Naive thymus-derived CD4-positive, alpha-beta T cell (primary cell): ENCODE results near the gene C11orf97. TPM values are rescaled to one million over a fixed set of nuclear protein-coding genes. Genes with fewer than 3 reads are reported as not detected.
"Not testable (repeated sequence)": the region's sequence is repeated elsewhere in the genome, so short reads cannot be mapped to it uniquely, and the experiment has no call there.

ENCODE experiments used
- ATAC-seq: fragments of 150-1000 bp; cut with Tn5 transposase; 2 replicates; pipeline ENCODE4 v1.10.0; 2021; ENCODE audit warnings: mild to moderate bottlenecking, moderate library complexity
- CTCF ChIA-PET: fragments of 350-600 bp; sonication (Branson Sonifier 250); formaldehyde crosslinking; loops from one replicate; lab custom pipeline; 2021; ENCODE audit warnings: antibody characterized with exemption; lab: Charles Lee
- POLR2A ChIA-PET: fragments of 350-600 bp; sonication (Branson Sonifier 250); formaldehyde crosslinking; loops from one replicate; lab custom pipeline; 2021; ENCODE audit warnings: antibody characterized with exemption, inconsistent platforms; lab: Charles Lee
- DNase-seq, 9 donors: peaks; one replicate each; pipeline versions ENCODE4 v3.0.0 to v3.0.0-alpha.2; 2020 to 2022; ENCODE audit warnings: mixed read lengths in 1 of 9
- H3K27ac ChIP-seq: one replicate; pipeline ENCODE4 v1.7.0; 2013; ENCODE audit warnings: mild to moderate bottlenecking, low read depth, low read length, moderate library complexity
- H3K27me3 ChIP-seq, 2 donors: one replicate each; pipeline ENCODE4 v1.7.0; 2013; ENCODE audit warnings: low read length in 2 of 2, mild to moderate bottlenecking in 2 of 2, moderate library complexity in 2 of 2; ENCODE audit not compliant: control insufficient read depth in 2 of 2, insufficient read depth in 2 of 2
- H3K36me3 ChIP-seq, 3 experiments: 1 replicate in 2 of 3; 2 replicates in 1 of 3; pipeline ENCODE4 v1.7.0; 2013; ENCODE audit warnings: low read length in 3 of 3, mild to moderate bottlenecking in 3 of 3, moderate library complexity in 1 of 3; ENCODE audit not compliant: insufficient read depth in 3 of 3, control insufficient read depth in 2 of 3
- H3K4me1 ChIP-seq, 2 donors: one replicate each; pipeline ENCODE4 v1.7.0; 2013; ENCODE audit warnings: low read length in 2 of 2, mild to moderate bottlenecking in 2 of 2, moderate library complexity in 1 of 2; ENCODE audit not compliant: control insufficient read depth in 2 of 2, insufficient read depth in 2 of 2
- H3K4me3 ChIP-seq: 2 replicates; pipeline ENCODE4 v1.7.0; 2013; ENCODE audit warnings: mild to moderate bottlenecking, low read length
- H3K9me3 ChIP-seq, 3 experiments: 1 replicate in 2 of 3; 2 replicates in 1 of 3; pipeline ENCODE4 v1.7.0; 2013; ENCODE audit warnings: low read length in 3 of 3; ENCODE audit not compliant: control insufficient read depth in 2 of 3
- H3K27ac Mint-ChIP-seq, 9 donors: one replicate each; pipeline ENCODE4 v1.8.0; 2020 to 2022; ENCODE audit warnings: mixed read lengths in 9 of 9, mild to moderate bottlenecking in 8 of 9, moderate library complexity in 5 of 9, inconsistent platforms in 2 of 9
- H3K27me3 Mint-ChIP-seq, 5 donors: one replicate each; pipeline ENCODE4 v1.8.0; 2021 to 2022; ENCODE audit warnings: mixed read lengths in 5 of 5, mild to moderate bottlenecking in 1 of 5
- H3K36me3 Mint-ChIP-seq, 5 donors: one replicate each; pipeline ENCODE4 v1.8.0; 2020 to 2022; ENCODE audit warnings: mixed read lengths in 5 of 5, mild to moderate bottlenecking in 3 of 5, inconsistent platforms in 1 of 5
- H3K4me1 Mint-ChIP-seq, 7 donors: one replicate each; pipeline ENCODE4 v1.8.0; 2020 to 2022; ENCODE audit warnings: mixed read lengths in 7 of 7, mild to moderate bottlenecking in 3 of 7, inconsistent platforms in 1 of 7
- H3K4me3 Mint-ChIP-seq, 10 donors: one replicate each; pipeline ENCODE4 v1.8.0; 2020 to 2022; ENCODE audit warnings: mild to moderate bottlenecking in 10 of 10, mixed read lengths in 10 of 10, moderate library complexity in 6 of 10, inconsistent platforms in 2 of 10
- H3K9me3 Mint-ChIP-seq, 11 donors: one replicate each; pipeline ENCODE4 v1.8.0; 2020 to 2022; ENCODE audit warnings: mixed read lengths in 11 of 11, mild to moderate bottlenecking in 4 of 11, inconsistent platforms in 1 of 11, moderate library complexity in 1 of 11
- intact Hi-C, 2 donors: fragments of 100-400 bp; cut with micrococcal nuclease; formaldehyde crosslinking; loops; one replicate each; pipeline ENCODE4 v1.15.1; 2023
- polyA plus RNA-seq, 2 donors: library from polyadenylated mRNA; unstranded; fragments of 300-500 nt; fragmentation: Illumina TruSeq; gene quantifications; one replicate each; pipeline ENCODE4 v1.2.3, GENCODE V29; 2021
- total RNA-seq, 6 experiments: library from RNA in 5 of 6; stranded (reverse) in 5 of 6; gene quantifications; 1 replicate in 5 of 6; 2 replicates in 1 of 6; pipeline ENCODE4 v1.2.3 and lab custom pipeline; 2021 to 2026

The C11orf97 gene
- total and polyA plus RNA-seq, 7 experiments from 2014 or later = not detected

DNA sequence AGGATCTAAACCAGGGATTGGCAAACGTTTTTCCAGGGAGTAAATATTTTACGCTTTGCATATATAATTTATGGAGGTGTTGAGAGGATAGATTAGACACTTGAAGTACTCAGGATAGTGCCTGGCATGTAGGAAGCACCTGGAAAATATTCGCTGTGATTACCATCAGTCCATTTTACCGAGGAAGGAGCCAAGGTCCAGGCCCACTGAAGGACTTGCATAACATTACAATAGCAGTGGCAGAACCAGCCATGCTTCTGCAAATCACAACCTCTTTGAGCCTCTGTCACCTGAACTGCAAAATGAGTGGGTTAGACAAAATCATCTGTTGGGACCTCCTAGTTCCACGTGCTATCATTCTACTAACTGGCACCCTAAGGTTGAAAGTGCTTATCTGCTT is 36.9 kb downstream of the C11orf97 start:
- Histone ChIP-seq H3K4me3 (no peak overlapping the region), H3K27me3 (no peaks in the 10 kb centered on the region), H3K9me3 (no peaks in the 10 kb centered on the region), H3K4me1 (peaks cover 16 to 24% of the 10 kb centered on the region in 2 donors), H3K27ac (no peak overlapping the region), H3K36me3 (no peaks in the 10 kb centered on the region)
- no peak overlapping the region for H3K27ac Mint-ChIP-seq
- POLR2A ChIA-PET = no interaction called here
- DNase-seq (no peak), ATAC-seq (no peak)
- intact Hi-C loops = no loop called here
- H3K9me3 Mint-ChIP-seq = no peaks in the 10 kb centered on the region
- peaks cover 27 to 50% (median 43%) of the 10 kb centered on the region in 7 donors for H3K4me1 Mint-ChIP-seq
- H3K4me3 Mint-ChIP-seq = no peak overlapping the region
- H3K27me3 Mint-ChIP-seq = no peaks in the 10 kb centered on the region
- peaks cover 0 to 19% (median 0%) of the 10 kb centered on the region in 5 donors for H3K36me3 Mint-ChIP-seq
- CTCF ChIA-PET = no interaction called here

- H3K4me1 ChIP-seq = peaks cover 12 to 18% of the 10 kb centered on the region in 2 donors
- peak overlapping the region in 2 of 9 donors; percentile 6 to 33 for H3K27ac Mint-ChIP-seq
Measured at GRCh38 chr11:94550513-94550912, 38.3 kb downstream of the C11orf97 start.

GRCh38 chr11:94553938-94554337 is 41.7 kb downstream of the C11orf97 start:
- ChIA-PET CTCF (no interaction called here), POLR2A (no interaction called here)
- intact Hi-C loops = no loop called here
- no peaks in the 10 kb centered on the region for H3K4me1 ChIP-seq
- ATAC-seq = no peak
- H3K36me3 Mint-ChIP-seq = peaks cover 0 to 9% (median 4%) of the 10 kb centered on the region in 5 donors
- no peak for DNase-seq
- no peaks in the 10 kb centered on the region for H3K9me3 ChIP-seq
- no peaks in the 10 kb centered on the region for H3K27me3 ChIP-seq
- H3K27me3 Mint-ChIP-seq = no peaks in the 10 kb centered on the region
- H3K4me1 Mint-ChIP-seq = peaks cover 8 to 19% (median 15%) of the 10 kb centered on the region in 7 donors
- H3K4me3 Mint-ChIP-seq = no peak overlapping the region
- H3K27ac ChIP-seq = no peak overlapping the region
- no peak overlapping the region for H3K27ac Mint-ChIP-seq
- no peaks in the 10 kb centered on the region for H3K9me3 Mint-ChIP-seq
- H3K4me3 ChIP-seq = no peak overlapping the region
- H3K36me3 ChIP-seq = no peaks in the 10 kb centered on the region

More at GRCh38 chr11:94550513-94550912, 38.3 kb downstream of the C11orf97 start:
- Histone ChIP-seq H3K36me3 (no peaks in the 10 kb centered on the region), H3K27me3 (no peaks in the 10 kb centered on the region), H3K9me3 (no peaks in the 10 kb centered on the region), H3K27ac (no peak overlapping the region), H3K4me3 (no peak overlapping the region)
- ChIA-PET POLR2A (no interaction called here), CTCF (no interaction called here)
- Mint-ChIP-seq H3K4me3 (no peak overlapping the region), H3K36me3 (peaks cover 0 to 18% (median 0%) of the 10 kb centered on the region in 5 donors), H3K9me3 (no peaks in the 10 kb centered on the region), H3K4me1 (peaks cover 26 to 45% (median 41%) of the 10 kb centered on the region in 7 donors), H3K27me3 (no peaks in the 10 kb centered on the region)
- ATAC-seq = no peak
- intact Hi-C loops = no loop called here
- DNase-seq = no peak

DNA sequence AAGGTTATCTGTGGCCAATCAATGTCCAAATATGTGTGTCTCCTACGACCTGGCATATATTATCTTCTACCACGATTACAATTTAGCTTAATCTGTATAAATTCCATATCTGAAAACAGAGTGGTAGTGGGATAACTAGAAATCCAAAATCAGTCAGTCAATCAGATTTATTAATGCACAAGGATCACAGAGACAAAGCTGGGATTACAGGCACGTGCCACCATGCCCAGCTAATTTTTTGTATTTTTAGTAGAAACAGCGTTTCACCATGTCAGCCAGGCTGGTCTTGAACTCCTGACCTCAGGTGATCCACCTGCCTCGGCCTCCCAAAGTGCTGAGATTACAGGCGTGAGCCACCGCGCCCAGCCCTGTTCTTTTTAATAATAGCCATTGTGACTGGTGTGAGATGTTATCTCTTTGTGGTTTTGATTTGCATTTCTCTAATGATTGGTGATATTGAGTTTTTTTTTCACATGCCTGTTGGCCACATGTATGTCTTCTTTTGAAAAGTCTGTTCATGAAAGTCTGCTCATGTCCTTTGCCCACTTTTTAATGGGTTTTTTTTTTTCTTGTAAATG is 43.6 kb downstream of the C11orf97 start:
- POLR2A ChIA-PET, CTCF ChIA-PET, H3K4me1 ChIP-seq: not testable (repeated sequence)

DNA sequence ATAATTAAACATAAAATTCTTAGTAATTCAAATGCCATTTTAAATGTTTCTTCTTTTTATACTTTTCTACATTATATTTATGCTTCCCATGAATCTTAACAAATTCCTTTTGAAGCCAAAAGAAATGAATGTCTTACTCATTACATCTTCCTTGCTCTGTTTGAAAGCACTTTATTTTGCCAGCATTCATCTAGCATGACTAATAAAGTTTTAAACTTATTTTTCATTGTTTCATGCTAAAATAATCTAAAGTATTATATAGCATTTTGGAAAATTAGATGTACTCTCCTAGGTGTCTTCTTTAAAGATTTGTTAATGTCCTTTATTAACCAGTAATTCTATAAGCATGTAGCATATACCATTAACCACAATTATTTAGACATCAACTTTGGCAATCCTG is 45.2 kb downstream of the C11orf97 start:
- peaks cover 0 to 8% (median 0%) of the 10 kb centered on the region in 7 donors for H3K4me1 Mint-ChIP-seq
- no peaks in the 10 kb centered on the region for H3K9me3 Mint-ChIP-seq
- POLR2A ChIA-PET = no interaction called here
- intact Hi-C loops = no loop called here
- no peaks in the 10 kb centered on the region for H3K4me1 ChIP-seq
- H3K27ac ChIP-seq = no peak overlapping the region
- H3K27ac Mint-ChIP-seq = no peak overlapping the region
- CTCF ChIA-PET = no interaction called here
- no peak for ATAC-seq
- no peaks in the 10 kb centered on the region for H3K9me3 ChIP-seq
- H3K4me3 ChIP-seq = no peak overlapping the region
- no peak for DNase-seq
- H3K36me3 Mint-ChIP-seq = peaks cover 0 to 4% (median 0%) of the 10 kb centered on the region in 5 donors
- H3K4me3 Mint-ChIP-seq = no peak overlapping the region
- H3K27me3 ChIP-seq = no peaks in the 10 kb centered on the region
- no peaks in the 10 kb centered on the region for H3K36me3 ChIP-seq
- H3K27me3 Mint-ChIP-seq = no peaks in the 10 kb centered on the region

More for the DNA sequence above, 43.6 kb downstream of the C11orf97 start:
- H3K4me3 Mint-ChIP-seq, DNase-seq, H3K9me3 Mint-ChIP-seq, H3K9me3 ChIP-seq, H3K4me3 ChIP-seq, H3K27ac ChIP-seq, H3K27me3 Mint-ChIP-seq, ATAC-seq, H3K36me3 Mint-ChIP-seq, H3K27me3 ChIP-seq, H3K4me1 Mint-ChIP-seq, H3K27ac Mint-ChIP-seq, intact Hi-C loops, H3K36me3 ChIP-seq: not testable (repeated sequence)

- ChIA-PET CTCF (no interaction called here), POLR2A (no interaction called here)
- Histone ChIP-seq H3K4me3 (no peak overlapping the region), H3K9me3 (no peaks in the 10 kb centered on the region), H3K4me1 (no peaks in the 10 kb centered on the region), H3K27me3 (no peaks in the 10 kb centered on the region), H3K36me3 (no peaks in the 10 kb centered on the region), H3K27ac (no peak overlapping the region)
- Mint-ChIP-seq H3K4me3 (no peak overlapping the region), H3K36me3 (peaks cover 0 to 4% (median 0%) of the 10 kb centered on the region in 5 donors), H3K27me3 (no peaks in the 10 kb centered on the region), H3K27ac (no peak overlapping the region), H3K9me3 (no peaks in the 10 kb centered on the region), H3K4me1 (peaks cover 0 to 8% (median 0%) of the 10 kb centered on the region in 7 donors)
- no peak for DNase-seq
- ATAC-seq = no peak
- intact Hi-C loops = no loop called here
Measured at GRCh38 chr11:94557992-94558391, 45.7 kb downstream of the C11orf97 start.

DNA sequence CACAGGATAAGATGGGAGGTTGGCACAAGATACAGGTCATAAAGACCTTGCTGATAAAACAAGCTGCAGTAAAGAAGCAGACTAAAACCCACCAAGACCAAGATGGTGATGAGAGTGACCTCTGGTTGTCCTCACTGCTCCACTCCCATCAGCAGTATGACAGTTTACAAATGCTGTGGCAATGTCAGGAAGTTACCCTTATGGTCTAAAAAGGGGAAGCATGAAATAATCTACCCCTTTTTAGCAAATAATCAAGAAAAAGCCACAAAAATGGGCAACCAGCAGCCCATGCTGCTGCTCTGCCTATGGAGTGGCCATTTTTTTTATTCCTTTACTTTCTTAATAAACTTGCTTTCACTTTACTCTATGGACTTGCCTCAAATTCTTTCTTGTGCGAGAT is 46.2 kb downstream of the C11orf97 start:
- Histone ChIP-seq H3K4me3 (no peak overlapping the region), H3K27ac (no peak overlapping the region), H3K4me1 (no peaks in the 10 kb centered on the region), H3K9me3 (no peaks in the 10 kb centered on the region), H3K27me3 (no peaks in the 10 kb centered on the region), H3K36me3 (no peaks in the 10 kb centered on the region)
- ChIA-PET CTCF (no interaction called here), POLR2A (no interaction called here)
- Mint-ChIP-seq H3K9me3 (no peaks in the 10 kb centered on the region), H3K27ac (no peak overlapping the region), H3K36me3 (peaks cover 0 to 4% (median 0%) of the 10 kb centered on the region in 5 donors), H3K4me3 (no peak overlapping the region), H3K4me1 (peaks cover 0 to 8% (median 0%) of the 10 kb centered on the region in 7 donors), H3K27me3 (no peaks in the 10 kb centered on the region)
- intact Hi-C loops = no loop called here
- no peak for DNase-seq
- peak; percentile 66 for ATAC-seq
